Spleen (tissue), 7 donors: ENCODE measurements around the gene GUCA2A.

Experiments
- CTCF ChIP-seq, 11 experiments: fragments of 200-600 bp in 7 of 11; fragments of 450-650 bp in 4 of 11; sonication (generic) in 4 of 11; IDR thresholded peaks in 8 of 11; conservative IDR thresholded peaks in 3 of 11; 1 replicate in 7 of 11; 2 replicates in 4 of 11; pipeline versions ENCODE4 v1.4.0 to v1.8.0; 2016 to 2021; ENCODE audit warnings: antibody characterized with exemption in 11 of 11, inconsistent platforms in 4 of 11, mild to moderate bottlenecking in 1 of 11
- POLR2A ChIP-seq, 3 donors: fragments of 450-650 bp; IDR thresholded peaks; one replicate each; pipeline ENCODE4 v1.5.1; 2017; ENCODE audit warnings: antibody characterized with exemption in 3 of 3, mild to moderate bottlenecking in 1 of 3
- POLR2AphosphoS5 ChIP-seq, 3 donors: sonication (generic); formaldehyde crosslinking; IDR thresholded peaks; one replicate each; pipeline ENCODE4 v1.5.1; 2017; ENCODE audit warnings: antibody characterized with exemption in 3 of 3
- donor health status: DM: no; HTN: no; CAD: no; lungs with moderate emphysema.
- donor health status: DM: no; HTN: no; CAD: no.
- donor health status: DM: no; HTN: no; CAD: no.

DNA sequence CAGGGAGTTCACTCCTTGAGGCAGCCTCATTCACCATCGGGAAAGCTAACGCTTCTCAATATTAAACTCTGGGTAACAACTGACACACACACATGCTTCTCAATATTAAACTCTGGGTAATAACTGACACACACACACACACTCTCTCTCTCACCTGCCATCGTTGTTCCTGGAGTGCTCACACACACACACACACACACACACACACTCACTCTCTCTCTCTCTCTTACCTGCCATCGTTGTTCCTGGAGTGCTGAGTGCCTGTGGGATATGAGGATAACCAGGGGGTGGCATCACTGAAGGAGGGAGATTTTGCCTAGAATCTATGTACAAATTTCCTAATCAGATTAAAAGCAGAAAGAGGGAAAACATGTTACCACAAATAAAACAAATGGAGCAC lies 17.1 kb upstream of the GUCA2A start:
- TF ChIP-seq CTCF (IDR thresholded peaks at IDR 0.05 in 8 of 11, conservative IDR thresholded peaks at IDR 0.05 in 3 of 11) (no peak), POLR2A (IDR thresholded peaks at IDR 0.05) (no peak), POLR2AphosphoS5 (IDR thresholded peaks at IDR 0.05) (no peak)
